GM21723 (cell line): ENCODE data around the gene TMEM9B.
"Not testable (repeated sequence)": the region's sequence is repeated elsewhere in the genome, so short reads cannot be mapped to it uniquely, and the experiment has no call there.

Experiments used
- ATAC-seq: cut with Tn5 transposase; IDR thresholded peaks from one replicate; pipeline ENCODE4 v1.9.1; 2021; ENCODE audit warnings: mild to moderate bottlenecking, moderate library complexity; ENCODE audit not compliant: unreplicated experiment

Gene TMEM9B

GRCh38 chr11:8964324-8965320 lies at the start of gene TMEM9B:
TSS of gene TMEM9B (minus strand) at chr11:8964442. CDS start at chr11:8964313, 129 bp downstream.
- peak; percentile 81 for ATAC-seq

GRCh38 chr11:9013373-9013772 lies 49.1 kb upstream of the TMEM9B start:
- ATAC-seq = no peak

- ATAC-seq = not testable (repeated sequence)
These were observed 45.3 kb upstream of the TMEM9B start for GRCh38 chr11:9009538-9009937.

GRCh38 chr11:9008661-9009060 lies 44.4 kb upstream of the TMEM9B start:
- ATAC-seq = no peak

- ATAC-seq = no peak
These were observed 43.8 kb upstream of the TMEM9B start for GRCh38 chr11:9008011-9008550.

- no peak for ATAC-seq
These were observed 40.8 kb upstream of the TMEM9B start for GRCh38 chr11:9005087-9005486.

GRCh38 chr11:9004183-9004926 lies 40.1 kb upstream of the TMEM9B start:
- no peak for ATAC-seq

GRCh38 chr11:9003573-9004182 lies 39.4 kb upstream of the TMEM9B start, which contains the start of gene NRIP3:
TSS of gene NRIP3 (minus strand) at chr11:9004001. CDS start at chr11:9003935, 66 bp downstream.
- peak; percentile 81 for ATAC-seq

- ATAC-seq = peak; percentile 12
These were observed 38.8 kb upstream of the TMEM9B start for GRCh38 chr11:9002920-9003572.

GRCh38 chr11:9001736-9002135 lies 37.5 kb upstream of the TMEM9B start:
- ATAC-seq = no peak

- ATAC-seq = no peak
These were observed 33.8 kb upstream of the TMEM9B start for GRCh38 chr11:8998017-8998416.

- ATAC-seq = no peak
These were observed 33.2 kb upstream of the TMEM9B start for GRCh38 chr11:8997451-8997850.

GRCh38 chr11:8989453-8989852 lies 25.2 kb upstream of the TMEM9B start:
- no peak for ATAC-seq

- no peak for ATAC-seq
These were observed 24.3 kb upstream of the TMEM9B start for GRCh38 chr11:8988329-8989234.

GRCh38 chr11:8987446-8987845 lies 23.2 kb upstream of the TMEM9B start:
- no peak for ATAC-seq

GRCh38 chr11:8986772-8987171 lies 22.5 kb upstream of the TMEM9B start:
- not testable (repeated sequence) for ATAC-seq

- no peak for ATAC-seq
These were observed 21.2 kb upstream of the TMEM9B start for GRCh38 chr11:8985462-8985861.

- ATAC-seq = no peak
These were observed 19.3 kb upstream of the TMEM9B start for GRCh38 chr11:8983552-8983951.

- ATAC-seq = no peak
These were observed 16.2 kb upstream of the TMEM9B start for GRCh38 chr11:8980485-8980884.
